ENCODE data around the gene CITED2. TPM values are rescaled to one million over a fixed set of nuclear protein-coding genes. Genes with fewer than 3 reads are reported as not detected.

CITED2 gene
- total RNA-seq, 1 experiment from 2014 or later = 46.1 TPM

GRCh38 chr6:139392794-139393193, 18.3 kb upstream of the CITED2 start:
- no peak overlapping the region for H3K9ac ChIP-seq (ENCODE audit: low read length)
- H2AFZ ChIP-seq (ENCODE audit: low read depth, low read length, poor library complexity, severe bottlenecking) = no peak overlapping the region
- DNase-seq (ENCODE audit: low read depth, low spot score) = no peak
- H3K9me3 ChIP-seq (ENCODE audit: control insufficient read depth in 1 of 2, insufficient read depth in 1 of 2, low read depth in 1 of 2, low read length in 2 of 2) = no peaks in the 10 kb centered on the region
- no peak overlapping the region for H3K4me3 ChIP-seq (replicated peaks in 1 of 2; ENCODE audit: low read depth in 1 of 2, low read length in 2 of 2)
- H3K79me2 ChIP-seq (ENCODE audit: insufficient read depth, low read length) = no peaks in the 10 kb centered on the region
- no TSS peak for BruUV-seq (replicated peaks)
- ChIA-PET RAD21 (ENCODE audit: low non-redundant PET in 1 of 2, low total read pairs in 2 of 2, uncharacterized antibody in 2 of 2, unreplicated experiment in 2 of 2) (no interaction called here), POLR2A (interaction anchor here (1.6 kb wide), 1 partner anchor 18 kb away, joined by 4 read pairs; the partner anchor contains the start of gene CITED2), CTCF (no interaction called here)
- TF ChIP-seq EZH2 (IDR thresholded peaks at IDR 0.05) (no peak), YY1 (IDR thresholded peaks at IDR 0.05; ENCODE audit: extremely low read depth, insufficient replicate concordance, low read depth, low read length) (no peak), SIN3A (IDR thresholded peaks at IDR 0.05; ENCODE audit: low read depth) (no peak), ZBTB33 (IDR thresholded peaks at IDR 0.05; ENCODE audit: extremely low read depth, insufficient replicate concordance, low read length) (no peak), RAD21 (IDR thresholded peaks at IDR 0.05; ENCODE audit: low read depth) (no peak), ZNF274 (IDR thresholded peaks at IDR 0.05; ENCODE audit: low read depth, low read length) (no peak), TCF7L2 (IDR thresholded peaks at IDR 0.05; ENCODE audit: borderline replicate concordance, extremely low read depth, insufficient read depth, insufficient read length) (no peak), FOSL1 (IDR thresholded peaks at IDR 0.05; ENCODE audit: low read depth) (no peak), JUND (IDR thresholded peaks at IDR 0.05) (no peak), EZH2phosphoT487 (IDR thresholded peaks at IDR 0.05; ENCODE audit: borderline replicate concordance) (no peak), SRF (IDR thresholded peaks at IDR 0.05; ENCODE audit: low read depth) (no peak), CEBPB (IDR thresholded peaks at IDR 0.05; ENCODE audit: low read depth) (no peak), ATF3 (IDR thresholded peaks at IDR 0.05) (no peak), EGR1 (IDR thresholded peaks at IDR 0.05; ENCODE audit: low read depth) (no peak), REST (IDR thresholded peaks at IDR 0.05; ENCODE audit: low read depth) (no peak)
- ATAC-seq = no peak
- no peaks in the 10 kb centered on the region for H3K9me2 ChIP-seq (ENCODE audit: insufficient read depth)
- H3K36me3 ChIP-seq (ENCODE audit: control insufficient read depth in 1 of 2, insufficient read depth in 2 of 2, low read length in 2 of 2) = no peaks in the 10 kb centered on the region
- no peaks in the 10 kb centered on the region for H4K20me1 ChIP-seq (ENCODE audit: insufficient read depth)
- H3K27ac ChIP-seq (ENCODE audit: low read depth, low read length) = no peak overlapping the region
- H3K4me1 ChIP-seq (ENCODE audit: control insufficient read depth in 1 of 2, insufficient read depth in 2 of 2, low read length in 2 of 2) = no peaks in the 10 kb centered on the region
- H3K27me3 ChIP-seq (ENCODE audit: insufficient read depth, low read length) = no peaks in the 10 kb centered on the region
- intact Hi-C loops (cut with micrococcal nuclease) = no loop called here
- no peak overlapping the region for H3K4me2 ChIP-seq (ENCODE audit: low read length)

All from HCT116 (cell line).